Anterior cingulate cortex (tissue), 58 donors: Measurements from ENCODE around the gene CAMKK2.
"Not testable (repeated sequence)": the region's sequence is repeated elsewhere in the genome, so short reads cannot be mapped to it uniquely, and the experiment has no call there.

ENCODE experiments used
- DNase-seq, 58 donors: peaks; one replicate each; lab custom pipeline; 2025; lab: John Stamatoyannopoulos, UW

The CAMKK2 gene

GRCh38 chr12:121300083-121300819 lies 3.7 kb upstream of the CAMKK2 start:
- no peak for DNase-seq

DNA sequence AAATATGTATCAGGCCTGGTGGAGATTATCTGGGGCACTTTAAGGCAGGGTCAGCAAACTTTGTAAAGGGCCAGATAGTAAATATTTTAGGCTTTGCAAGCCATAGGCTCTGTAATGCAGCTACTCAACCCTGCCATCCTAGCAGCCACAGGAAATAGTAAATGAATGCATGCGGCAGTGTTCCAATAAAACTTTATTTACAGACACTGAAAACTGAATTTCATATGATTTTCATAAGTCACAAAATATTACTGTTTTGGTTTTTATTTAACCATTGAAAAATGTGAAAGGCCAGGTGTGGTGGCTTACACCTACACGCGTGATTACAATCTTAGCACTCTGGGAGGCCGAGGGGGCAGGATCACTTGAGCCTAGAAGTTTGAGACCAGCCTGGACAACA lies 3.2 kb upstream of the CAMKK2 start:
- no peak for DNase-seq

GRCh38 chr12:121298411-121298810 lies 1.9 kb upstream of the CAMKK2 start:
- DNase-seq, result not testable (repeated sequence)

GRCh38 chr12:121297435-121297991 lies 1.0 kb upstream of the CAMKK2 start:
- peak in 9 of 58 donors; percentile 9 to 48 (median 35) for DNase-seq

DNA sequence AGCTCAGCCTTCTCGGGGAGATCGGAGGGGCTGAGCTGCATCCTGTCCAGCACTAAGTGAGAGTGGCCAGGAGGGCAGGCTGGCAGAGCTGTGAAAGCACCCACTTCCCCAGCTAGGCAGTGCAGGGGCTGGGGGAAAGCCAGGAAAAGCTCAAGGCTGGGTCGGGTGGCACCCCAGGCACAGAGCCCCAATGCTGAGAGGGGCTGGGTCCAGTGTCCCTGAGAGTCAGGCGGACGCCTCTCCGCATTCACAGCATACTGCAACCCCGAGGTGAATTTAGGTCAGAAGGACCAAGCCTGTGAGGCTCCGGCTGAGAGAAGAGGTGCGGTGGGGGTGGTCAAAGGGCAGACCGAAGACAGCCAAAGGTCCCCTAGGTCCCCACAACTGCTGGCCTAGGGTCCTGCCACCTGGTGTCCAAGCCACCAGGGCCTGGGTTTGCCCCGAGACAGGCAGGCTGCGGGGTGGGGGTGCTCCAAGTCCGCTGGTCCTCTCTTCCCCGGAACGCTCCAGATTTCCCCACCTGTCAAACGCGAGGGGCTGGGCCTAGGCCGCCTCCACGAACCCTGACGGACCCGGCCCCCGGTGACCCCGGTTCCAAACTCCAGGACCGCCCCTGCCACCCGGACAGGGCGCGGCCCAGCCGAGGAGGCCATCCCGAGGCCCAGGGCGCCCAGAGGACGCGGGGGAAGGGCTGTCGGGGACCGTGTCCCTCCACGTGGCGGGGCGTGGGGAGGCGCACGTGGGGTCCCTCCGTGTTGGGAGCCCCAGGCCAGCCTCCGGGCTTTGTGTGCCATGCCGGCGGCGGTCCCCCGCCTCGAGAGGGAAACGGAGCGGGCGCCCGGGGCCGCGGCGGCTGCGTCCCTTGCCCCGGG lies 527 bp downstream of the CAMKK2 start:
- DNase-seq, result peak in 16 of 58 donors; percentile 24 to 65 (median 34)

DNA sequence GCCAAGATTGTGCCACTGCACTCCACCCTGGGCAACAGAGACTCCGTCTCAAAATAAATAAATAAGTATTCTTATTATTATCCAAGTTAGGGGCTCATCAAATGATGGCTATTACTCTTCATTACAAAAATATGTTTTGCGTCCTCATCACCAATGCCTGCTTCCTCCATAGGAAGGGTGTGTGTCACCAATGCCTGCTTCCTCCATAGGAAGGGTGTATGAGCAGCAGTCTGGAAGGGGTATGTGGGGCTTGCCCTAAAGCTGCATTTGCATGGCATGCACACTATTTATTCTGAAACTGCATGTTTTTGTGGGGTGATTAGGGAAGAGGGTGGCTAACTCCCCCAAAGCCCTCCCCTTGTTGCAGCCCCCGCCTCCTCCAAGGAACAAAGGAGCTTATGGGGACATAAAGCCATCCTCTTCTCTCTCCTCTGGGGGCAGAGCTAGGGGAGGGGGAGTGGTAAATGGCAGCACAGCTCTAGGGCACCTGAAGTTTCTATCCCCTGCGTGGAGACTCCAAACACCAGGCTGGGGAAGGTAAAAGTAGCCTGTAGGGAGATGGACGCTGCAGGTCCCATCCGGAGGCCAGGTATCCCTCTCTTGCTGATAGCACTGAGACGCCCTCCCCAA lies 1.3 kb downstream of the CAMKK2 start:
- peak in 1 of 58 donors; percentile 24 for DNase-seq

- peak in 1 of 58 donors; percentile 3 for DNase-seq
Observed at GRCh38 chr12:121294151-121294889, 2.2 kb downstream of the CAMKK2 start.

GRCh38 chr12:121293603-121294002 lies 2.9 kb downstream of the CAMKK2 start:
- no peak for DNase-seq

DNA sequence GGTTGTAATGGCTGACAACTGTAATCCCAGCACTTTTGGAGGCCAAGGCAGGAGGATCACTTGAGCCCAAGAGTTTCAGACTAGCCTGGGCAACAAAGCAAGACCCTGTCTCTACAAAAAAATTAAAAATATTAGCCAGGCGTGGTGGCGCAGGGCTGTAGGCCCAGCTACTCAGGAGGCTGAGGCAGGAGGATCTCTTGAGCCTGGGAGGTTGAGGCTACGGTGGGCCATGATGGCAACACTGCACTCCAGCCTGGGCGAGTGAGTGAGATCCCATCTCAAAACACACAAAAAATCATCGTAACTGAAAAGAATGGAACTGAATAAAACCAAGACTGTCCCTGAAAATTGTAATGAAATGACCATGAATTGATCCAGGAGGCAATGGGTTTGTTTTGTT lies 6.1 kb downstream of the CAMKK2 start:
- no peak for DNase-seq

- DNase-seq, result no peak
Observed at GRCh38 chr12:121289962-121290361, 6.5 kb downstream of the CAMKK2 start.

- DNase-seq, result no peak
Observed at GRCh38 chr12:121288986-121289385, 7.5 kb downstream of the CAMKK2 start.

- peak in 7 of 58 donors; percentile 7 to 28 (median 15) for DNase-seq
Observed at GRCh38 chr12:121288158-121288845, 8.2 kb downstream of the CAMKK2 start.

GRCh38 chr12:121287267-121287954 lies 9.1 kb downstream of the CAMKK2 start:
- DNase-seq, result peak in 2 of 58 donors; percentile 9 to 33

DNA sequence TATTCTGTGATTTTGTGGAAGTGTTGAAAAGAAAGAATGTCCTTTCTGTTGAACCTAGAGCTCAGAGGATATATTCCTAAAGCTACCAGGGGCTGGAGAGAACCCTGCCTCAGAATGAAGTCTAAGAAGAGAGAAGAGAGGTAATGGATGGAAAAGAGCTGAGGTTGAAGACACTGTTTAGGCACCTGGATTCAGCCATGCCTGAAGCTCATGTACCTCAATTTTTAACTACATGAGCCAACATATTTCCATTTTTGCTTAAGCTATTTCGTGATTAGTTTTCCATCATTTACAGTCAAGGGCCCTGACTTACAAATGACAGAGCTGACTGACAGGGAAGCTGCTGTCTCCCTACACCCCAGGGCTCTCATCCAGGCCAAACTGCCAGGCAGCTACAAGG lies 10.7 kb downstream of the CAMKK2 start:
- no peak for DNase-seq

GRCh38 chr12:121284551-121285390 lies 11.7 kb downstream of the CAMKK2 start:
- peak in 1 of 58 donors; percentile 18 for DNase-seq

GRCh38 chr12:121283841-121284240 lies 12.7 kb downstream of the CAMKK2 start:
- no peak for DNase-seq

DNA sequence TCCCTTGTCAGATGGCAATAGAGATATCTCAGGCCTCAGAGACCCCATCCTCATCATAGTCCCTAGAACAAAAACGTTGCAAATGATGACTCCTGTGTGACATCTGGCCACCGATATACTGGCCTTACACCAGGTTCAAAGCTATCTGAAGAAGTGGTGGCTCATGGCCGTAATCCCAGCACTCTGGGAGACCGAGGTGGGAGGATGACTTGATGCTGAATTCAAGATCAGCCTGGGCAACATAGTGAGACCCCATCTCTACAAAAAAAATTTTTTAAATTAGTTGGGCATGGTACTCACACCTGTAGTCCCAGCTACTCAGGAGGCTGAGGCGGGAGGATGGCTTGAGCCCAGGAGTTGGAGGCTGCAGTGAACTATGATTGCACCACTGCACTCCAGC lies 13.1 kb downstream of the CAMKK2 start:
- no peak for DNase-seq

DNA sequence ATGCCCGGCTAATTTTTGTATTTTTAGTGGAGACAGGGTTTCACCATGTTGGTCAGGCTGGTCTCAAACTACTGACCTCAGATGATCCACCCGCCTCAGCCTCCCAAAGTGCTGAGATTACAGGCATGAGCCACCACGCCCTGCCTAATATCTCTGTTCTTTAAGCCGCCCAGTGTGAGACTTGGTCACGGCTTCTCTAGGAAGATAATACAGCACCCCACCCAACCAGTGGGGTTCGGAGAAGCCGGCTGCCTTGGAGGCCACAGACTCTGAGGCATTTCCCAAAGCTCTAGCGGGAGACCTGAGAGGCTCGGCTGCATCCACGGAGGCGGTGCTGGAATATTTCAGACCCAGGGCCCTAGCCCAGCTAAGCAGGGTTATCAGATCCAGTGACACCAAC lies 13.6 kb downstream of the CAMKK2 start:
- not testable (repeated sequence) for DNase-seq
